Metanephros (tissue), 2 donors: ENCODE data around the gene CD3E. TPM values are rescaled to one million over a fixed set of nuclear protein-coding genes. Genes with fewer than 3 reads are reported as not detected.

ENCODE experiments used
- small RNA-seq: library from RNA; depleted of rRNA; stranded (forward); fragments of <200 nt; gene quantifications from one replicate; pipeline ENCODE3, GENCODE V24; 2014; ENCODE audit warnings: low replicate concordance
- total RNA-seq: library from RNA; depleted of rRNA; stranded (reverse); fragments of >200 nt; gene quantifications from one replicate; pipeline ENCODE4 v1.2.3, GENCODE V29; 2014

CD3E gene
- 0.82 TPM for total RNA-seq

GRCh38 chr11:118304568-118305248 lies at the start of gene CD3E:
TSS of gene CD3E (plus strand) at chr11:118304730. CDS start at chr11:118304953, 223 bp downstream.

GRCh38 chr11:118263695-118264568 lies 40.6 kb upstream of the CD3E start, which contains the start of gene MPZL2:
TSS of gene MPZL2 (minus strand) at chr11:118264297. CDS start at chr11:118264153, 144 bp downstream.

GRCh38 chr11:118342503-118343161 lies 38.1 kb downstream of the CD3E start, which contains the start of gene CD3D:
TSS of gene CD3D (minus strand) at chr11:118342705. CDS start at chr11:118342607, 98 bp downstream.

GRCh38 chr11:118343981-118344515 lies 39.5 kb downstream of the CD3E start, which contains the start of gene CD3G:
TSS of gene CD3G (plus strand) at chr11:118344344. CDS start at chr11:118344424, 80 bp downstream.

GRCh38 chr11:118359295-118359958 lies 54.9 kb downstream of the CD3E start, which contains the start of gene UBE4A:
TSS of gene UBE4A (plus strand) at chr11:118359600. CDS start at chr11:118365081, 5,481 bp downstream.

Small RNAs within 50 kb of the gene (small RNA-seq; reads per million reads assigned to genes)
- not detected for gene AP001582.1

Other genes starting within 250 kb of the CD3E start
- gene TMPRSS4, start 227.7 kb upstream of the CD3E start, total RNA-seq: 13.7 TPM
- not detected for gene SMIM35, start 217.8 kb upstream of the CD3E start, total RNA-seq
- gene SCN4B, start 151.9 kb upstream of the CD3E start, total RNA-seq: 2.0 TPM
- 3.2 TPM for gene SCN2B, start 128.1 kb upstream of the CD3E start, total RNA-seq
- gene JAML, start 79.7 kb upstream of the CD3E start, total RNA-seq: 11.2 TPM
- 6.2 TPM for gene MPZL3, start 52.4 kb upstream of the CD3E start, total RNA-seq
- gene MPZL2, start 40.4 kb upstream of the CD3E start, total RNA-seq: 16.9 TPM
- 1.4 TPM for gene CD3D, start 38.0 kb downstream of the CD3E start, total RNA-seq
- 0.47 TPM for gene CD3G, start 39.6 kb downstream of the CD3E start, total RNA-seq
- gene UBE4A, start 54.9 kb downstream of the CD3E start, total RNA-seq: 43.4 TPM
- 85.7 TPM for gene ATP5MG, start 96.9 kb downstream of the CD3E start, total RNA-seq
- 85.0 TPM for gene KMT2A, start 131.8 kb downstream of the CD3E start, total RNA-seq
- 4.2 TPM for gene TTC36, start 222.7 kb downstream of the CD3E start, total RNA-seq
- gene TMEM25, start 226.5 kb downstream of the CD3E start, total RNA-seq: 27.9 TPM